ENCODE results near the gene DNAH11.
A peak's percentile ranks its signal among the peaks of the same experiment; 100 is the strongest.
"Not testable (repeated sequence)": the region's sequence is repeated elsewhere in the genome, so short reads cannot be mapped to it uniquely, and the experiment has no call there.

DNAH11 gene

GRCh38 chr7:21850531-21851285, 307.9 kb downstream of the DNAH11 start:
- Histone ChIP-seq H3K4me3 (ENCODE audit: low read length) (no peak overlapping the region), H3K4me1 (ENCODE audit: insufficient read depth, low read length) (no peaks in the 10 kb centered on the region), H3K27me3 (ENCODE audit: insufficient read depth, low read length) (no peaks in the 10 kb centered on the region), H3K9me3 (ENCODE audit: insufficient read depth, low read depth, low read length) (no peaks in the 10 kb centered on the region), H3K27ac (ENCODE audit: low read depth, low read length) (no peak overlapping the region), H3K9ac (ENCODE audit: low read depth, low read length) (no peak overlapping the region), H3K36me3 (ENCODE audit: insufficient read depth, low read length) (no peaks in the 10 kb centered on the region)
- 88% methylated on average over 4 of the region's 5 CpGs for WGBS

- no peak overlapping the region for H3K9ac ChIP-seq (ENCODE audit: low read depth, low read length)
- WGBS = 91% methylated on average over 6 of the region's 6 CpGs
- H3K27ac ChIP-seq (ENCODE audit: low read depth, low read length) = no peak overlapping the region
- no peaks in the 10 kb centered on the region for H3K4me1 ChIP-seq (ENCODE audit: insufficient read depth, low read length)
- H3K27me3 ChIP-seq (ENCODE audit: insufficient read depth, low read length) = no peaks in the 10 kb centered on the region
- no peak overlapping the region for H3K4me3 ChIP-seq (ENCODE audit: low read length)
- no peaks in the 10 kb centered on the region for H3K9me3 ChIP-seq (ENCODE audit: insufficient read depth, low read depth, low read length)
- H3K36me3 ChIP-seq (ENCODE audit: insufficient read depth, low read length) = no peaks in the 10 kb centered on the region
These were observed 308.7 kb downstream of the DNAH11 start for GRCh38 chr7:21851559-21851967.

GRCh38 chr7:21865631-21866204, 322.9 kb downstream of the DNAH11 start:
- H3K27ac ChIP-seq (ENCODE audit: low read depth, low read length) = 0 out of 2 replicates have a peak overlapping the region, but pooled peaks have one; percentile 18
- H3K27me3 ChIP-seq (ENCODE audit: insufficient read depth, low read length); H3K9ac ChIP-seq (ENCODE audit: low read depth, low read length); H3K4me3 ChIP-seq (ENCODE audit: low read length); H3K9me3 ChIP-seq (ENCODE audit: insufficient read depth, low read depth, low read length); H3K36me3 ChIP-seq (ENCODE audit: insufficient read depth, low read length): not testable (repeated sequence)
- H3K4me1 ChIP-seq (ENCODE audit: insufficient read depth, low read length) = peaks cover 58% of the 10 kb centered on the region
- 85% methylated on average over 7 of the region's 7 CpGs for WGBS

GRCh38 chr7:21866731-21867130, 323.9 kb downstream of the DNAH11 start:
- no peak overlapping the region for H3K4me3 ChIP-seq (ENCODE audit: low read length)
- no peaks in the 10 kb centered on the region for H3K27me3 ChIP-seq (ENCODE audit: insufficient read depth, low read length)
- peaks cover 58% of the 10 kb centered on the region for H3K4me1 ChIP-seq (ENCODE audit: insufficient read depth, low read length)
- 70% methylated on average over 1 of the region's 1 CpG for WGBS
- H3K9me3 ChIP-seq (ENCODE audit: insufficient read depth, low read depth, low read length) = no peaks in the 10 kb centered on the region
- peak overlapping the region; percentile 69; the same call in 1 of the 2 replicates for H3K27ac ChIP-seq (ENCODE audit: low read depth, low read length)
- 0 out of 2 replicates have a peak overlapping the region, but pooled peaks have one; percentile 13 for H3K9ac ChIP-seq (ENCODE audit: low read depth, low read length)
- no peaks in the 10 kb centered on the region for H3K36me3 ChIP-seq (ENCODE audit: insufficient read depth, low read length)

- Histone ChIP-seq H3K36me3 (ENCODE audit: insufficient read depth, low read length) (no peaks in the 10 kb centered on the region), H3K27ac (ENCODE audit: low read depth, low read length) (peak overlapping the region; percentile 69)
These were observed 324.4 kb downstream of the DNAH11 start for GRCh38 chr7:21867226-21867625.

GRCh38 chr7:21867816-21868575, 325.2 kb downstream of the DNAH11 start:
- Histone ChIP-seq H3K4me3 (ENCODE audit: low read length) (no peak overlapping the region), H3K36me3 (ENCODE audit: insufficient read depth, low read length) (no peaks in the 10 kb centered on the region), H3K27me3 (ENCODE audit: insufficient read depth, low read length) (no peaks in the 10 kb centered on the region), H3K9me3 (ENCODE audit: insufficient read depth, low read depth, low read length) (no peaks in the 10 kb centered on the region), H3K27ac (ENCODE audit: low read depth, low read length) (peak overlapping the region; percentile 59), H3K9ac (ENCODE audit: low read depth, low read length) (no peak overlapping the region), H3K4me1 (ENCODE audit: insufficient read depth, low read length) (peaks cover 58% of the 10 kb centered on the region)
- WGBS = 70% methylated on average over 3 of the region's 8 CpGs

More at GRCh38 chr7:21867226-21867625, 324.4 kb downstream of the DNAH11 start:
- H3K4me3 ChIP-seq (ENCODE audit: low read length) = no peak overlapping the region
- H3K9me3 ChIP-seq (ENCODE audit: insufficient read depth, low read depth, low read length) = no peaks in the 10 kb centered on the region
- no peaks in the 10 kb centered on the region for H3K27me3 ChIP-seq (ENCODE audit: insufficient read depth, low read length)
- peak overlapping the region; percentile 13; the same call in 1 of the 2 replicates for H3K9ac ChIP-seq (ENCODE audit: low read depth, low read length)
- peaks cover 58% of the 10 kb centered on the region for H3K4me1 ChIP-seq (ENCODE audit: insufficient read depth, low read length)

- Histone ChIP-seq H3K9ac (ENCODE audit: low read depth, low read length) (no peak overlapping the region), H3K9me3 (ENCODE audit: insufficient read depth, low read depth, low read length) (no peaks in the 10 kb centered on the region), H3K27ac (ENCODE audit: low read depth, low read length) (peak overlapping the region; percentile 59), H3K27me3 (ENCODE audit: insufficient read depth, low read length) (no peaks in the 10 kb centered on the region), H3K4me1 (ENCODE audit: insufficient read depth, low read length) (peaks cover 62% of the 10 kb centered on the region), H3K4me3 (ENCODE audit: low read length) (no peak overlapping the region), H3K36me3 (ENCODE audit: insufficient read depth, low read length) (no peaks in the 10 kb centered on the region)
- 59% methylated on average over 3 of the region's 3 CpGs for WGBS
These were observed 325.7 kb downstream of the DNAH11 start for GRCh38 chr7:21868576-21868850.

GRCh38 chr7:21869785-21870402, 327.1 kb downstream of the DNAH11 start:
- Histone ChIP-seq H3K4me3 (ENCODE audit: low read length) (no peak overlapping the region), H3K36me3 (ENCODE audit: insufficient read depth, low read length) (no peaks in the 10 kb centered on the region), H3K4me1 (ENCODE audit: insufficient read depth, low read length) (peaks cover 61% of the 10 kb centered on the region), H3K9ac (ENCODE audit: low read depth, low read length) (no peak overlapping the region), H3K9me3 (ENCODE audit: insufficient read depth, low read depth, low read length) (no peaks in the 10 kb centered on the region), H3K27ac (ENCODE audit: low read depth, low read length) (peak overlapping the region; percentile 29; the same call in 1 of the 2 replicates), H3K27me3 (ENCODE audit: insufficient read depth, low read length) (no peaks in the 10 kb centered on the region)
- 81% methylated on average over 5 of the region's 5 CpGs for WGBS

GRCh38 chr7:21883069-21883468, 340.2 kb downstream of the DNAH11 start:
- H3K36me3 ChIP-seq (ENCODE audit: insufficient read depth, low read length) = no peaks in the 10 kb centered on the region
- H3K4me3 ChIP-seq (ENCODE audit: low read length) = no peak overlapping the region
- no peak overlapping the region for H3K27ac ChIP-seq (ENCODE audit: low read depth, low read length)
- H3K4me1 ChIP-seq (ENCODE audit: insufficient read depth, low read length) = peaks cover 5% of the 10 kb centered on the region; the same call in 1 of the 2 replicates
- H3K9me3 ChIP-seq (ENCODE audit: insufficient read depth, low read depth, low read length) = no peaks in the 10 kb centered on the region
- 85% methylated on average over 3 of the region's 3 CpGs for WGBS
- no peaks in the 10 kb centered on the region for H3K27me3 ChIP-seq (ENCODE audit: insufficient read depth, low read length)
- no peak overlapping the region for H3K9ac ChIP-seq (ENCODE audit: low read depth, low read length)

- not testable (repeated sequence) for H3K27ac ChIP-seq (ENCODE audit: low read depth, low read length); H3K4me3 ChIP-seq (ENCODE audit: low read length); H3K27me3 ChIP-seq (ENCODE audit: insufficient read depth, low read length); H3K9me3 ChIP-seq (ENCODE audit: insufficient read depth, low read depth, low read length); H3K4me1 ChIP-seq (ENCODE audit: insufficient read depth, low read length); H3K9ac ChIP-seq (ENCODE audit: low read depth, low read length); H3K36me3 ChIP-seq (ENCODE audit: insufficient read depth, low read length)
- WGBS = 100% methylated on average over 1 of the region's 2 CpGs
These were observed 340.7 kb downstream of the DNAH11 start for GRCh38 chr7:21883501-21883900.

GRCh38 chr7:21884496-21884895, 341.7 kb downstream of the DNAH11 start:
- H3K27ac ChIP-seq (ENCODE audit: low read depth, low read length) = no peak overlapping the region
- WGBS = 96% methylated on average over 7 of the region's 7 CpGs
- H3K36me3 ChIP-seq (ENCODE audit: insufficient read depth, low read length) = no peaks in the 10 kb centered on the region
- peaks cover 8% of the 10 kb centered on the region; the same call in 1 of the 2 replicates for H3K4me1 ChIP-seq (ENCODE audit: insufficient read depth, low read length)
- H3K27me3 ChIP-seq (ENCODE audit: insufficient read depth, low read length) = no peaks in the 10 kb centered on the region
- H3K9me3 ChIP-seq (ENCODE audit: insufficient read depth, low read depth, low read length) = no peaks in the 10 kb centered on the region
- no peak overlapping the region for H3K4me3 ChIP-seq (ENCODE audit: low read length)
- no peak overlapping the region for H3K9ac ChIP-seq (ENCODE audit: low read depth, low read length)
